ENCODE measurements around the gene EGFL8. TPM values are rescaled to one million over a fixed set of nuclear protein-coding genes. Genes with fewer than 3 reads are reported as not detected.

EGFL8 gene
- total RNA-seq (1 to 10 TPM; 1.8 to 8.2 TPM), polyA plus RNA-seq (1 to 10 TPM; 1.9 TPM)

DNA sequence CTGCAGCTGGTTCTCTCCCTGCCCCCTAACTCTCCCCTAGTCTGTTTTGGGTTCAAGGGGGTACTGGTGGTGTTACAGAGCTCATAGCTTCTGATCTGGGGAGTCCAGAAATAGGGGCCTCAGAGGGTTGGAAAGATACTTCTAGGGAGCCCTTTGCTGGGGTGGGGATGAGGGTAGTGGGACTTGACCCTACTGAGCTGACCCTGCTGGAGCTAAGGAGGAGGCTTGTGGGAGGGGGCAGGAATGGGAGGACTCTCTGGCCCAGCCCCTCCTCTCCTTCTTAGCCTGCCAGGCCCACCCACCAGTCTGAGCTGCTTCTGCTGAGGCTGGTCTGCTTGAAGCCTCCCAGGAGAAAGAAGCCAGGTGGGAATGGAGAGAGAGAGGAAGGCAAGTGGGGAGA, at the start of gene EGFL8:
Gene EGFL8 (plus strand): TSS at position 301 of the 400 bp plus-strand sequence. CDS start 1,571 bp downstream, outside the sequence.
- H3K4me3 ChIP-seq (ENCODE audit: low read depth in 1 of 3, low read length in 3 of 3), result no peak within 1 kb of the TSS
- TF ChIP-seq EGR1 (IDR thresholded peaks at IDR 0.05; ENCODE audit: low read depth in 2 of 2), result no peak
- no peak for TF ChIP-seq TAF1 (conservative IDR thresholded peaks at IDR 0.05)
- no peak for TF ChIP-seq FOXA2 (IDR thresholded peaks at IDR 0.05)
- TF ChIP-seq, protein P1, sequence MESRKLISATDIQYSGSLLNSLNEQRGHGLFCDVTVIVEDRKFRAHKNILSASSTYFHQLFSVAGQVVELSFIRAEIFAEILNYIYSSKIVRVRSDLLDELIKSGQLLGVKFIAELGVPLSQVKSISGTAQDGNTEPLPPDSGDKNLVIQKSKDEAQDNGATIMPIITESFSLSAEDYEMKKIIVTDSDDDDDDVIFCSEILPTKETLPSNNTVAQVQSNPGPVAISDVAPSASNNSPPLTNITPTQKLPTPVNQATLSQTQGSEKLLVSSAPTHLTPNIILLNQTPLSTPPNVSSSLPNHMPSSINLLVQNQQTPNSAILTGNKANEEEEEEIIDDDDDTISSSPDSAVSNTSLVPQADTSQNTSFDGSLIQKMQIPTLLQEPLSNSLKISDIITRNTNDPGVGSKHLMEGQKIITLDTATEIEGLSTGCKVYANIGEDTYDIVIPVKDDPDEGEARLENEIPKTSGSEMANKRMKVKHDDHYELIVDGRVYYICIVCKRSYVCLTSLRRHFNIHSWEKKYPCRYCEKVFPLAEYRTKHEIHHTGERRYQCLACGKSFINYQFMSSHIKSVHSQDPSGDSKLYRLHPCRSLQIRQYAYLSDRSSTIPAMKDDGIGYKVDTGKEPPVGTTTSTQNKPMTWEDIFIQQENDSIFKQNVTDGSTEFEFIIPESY (IDR thresholded peaks at IDR 0.05), result no peak
- no peak for TF ChIP-seq HNF4A (conservative IDR thresholded peaks at IDR 0.05)
- TF ChIP-seq, protein P2, sequence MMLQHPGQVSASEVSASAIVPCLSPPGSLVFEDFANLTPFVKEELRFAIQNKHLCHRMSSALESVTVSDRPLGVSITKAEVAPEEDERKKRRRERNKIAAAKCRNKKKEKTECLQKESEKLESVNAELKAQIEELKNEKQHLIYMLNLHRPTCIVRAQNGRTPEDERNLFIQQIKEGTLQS (IDR thresholded peaks at IDR 0.05), result no peak
- no peak for TF ChIP-seq SP1 (IDR thresholded peaks at IDR 0.05)
- no peak for TF ChIP-seq FOXA1 (IDR thresholded peaks at IDR 0.05)
- TF ChIP-seq YY1 (IDR thresholded peaks at IDR 0.05), result no peak
- no peaks in the 10 kb centered on the region for H3K9me3 ChIP-seq (ENCODE audit: control insufficient read depth in 4 of 4, low read length in 3 of 4)
- H3K27ac ChIP-seq (ENCODE audit: low read depth in 1 of 2, low read length in 2 of 2), result no peak within 1 kb of the TSS
- DNase-seq (ENCODE audit: low spot score), result no peak
- no peaks in the 10 kb centered on the region for H3K27me3 ChIP-seq (ENCODE audit: control insufficient read depth in 4 of 4, insufficient read depth in 4 of 4, low read length in 3 of 4)
- peaks cover 2 to 17% (median 8%) of the 10 kb centered on the region in 4 donors for H3K36me3 ChIP-seq (ENCODE audit: control insufficient read depth in 4 of 4, insufficient read depth in 3 of 4, low read depth in 1 of 4, low read length in 3 of 4)
- no peaks in the 10 kb centered on the region for H3K4me1 ChIP-seq (ENCODE audit: control insufficient read depth in 4 of 4, insufficient read depth in 4 of 4, low read length in 3 of 4)
- no peak within 1 kb of the TSS for H3K9ac ChIP-seq (ENCODE audit: low read depth in 1 of 2, low read length in 2 of 2)

DNA sequence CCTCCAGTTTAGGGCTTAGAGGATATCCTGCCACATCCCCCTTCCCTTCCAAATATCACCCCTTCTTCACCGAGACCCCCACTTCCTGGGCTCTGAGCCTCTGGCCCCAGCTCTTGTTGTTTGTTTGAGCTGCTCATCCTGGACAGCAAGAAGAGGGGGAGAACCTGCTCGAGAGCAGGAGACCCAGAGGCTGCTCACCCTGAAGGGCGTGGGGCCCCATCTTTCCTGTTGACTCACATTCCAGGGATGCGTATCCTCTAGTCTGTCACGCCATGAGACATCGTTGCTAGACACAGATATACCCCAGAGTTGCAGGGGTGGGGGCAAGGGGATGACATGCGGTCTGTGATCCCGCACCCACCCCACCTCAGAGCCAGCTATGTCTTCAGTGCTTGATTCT, 49.6 kb upstream of the EGFL8 start:
- H3K4me3 ChIP-seq (ENCODE audit: low read depth in 1 of 3, low read length in 3 of 3), result no peak overlapping the region
- H3K9me3 ChIP-seq (ENCODE audit: control insufficient read depth in 4 of 4, low read length in 3 of 4), result no peaks in the 10 kb centered on the region
- H3K27ac ChIP-seq (ENCODE audit: low read depth in 1 of 2, low read length in 2 of 2), result no peak overlapping the region
- no peak overlapping the region for H3K9ac ChIP-seq (ENCODE audit: low read depth in 1 of 2, low read length in 2 of 2)
- H3K27me3 ChIP-seq (ENCODE audit: control insufficient read depth in 4 of 4, insufficient read depth in 4 of 4, low read length in 3 of 4), result no peaks in the 10 kb centered on the region
- H3K36me3 ChIP-seq (ENCODE audit: control insufficient read depth in 4 of 4, insufficient read depth in 3 of 4, low read depth in 1 of 4, low read length in 3 of 4), result peaks cover 13 to 26% (median 18%) of the 10 kb centered on the region in 4 donors
- peaks cover 3 to 27% (median 17%) of the 10 kb centered on the region in 4 donors for H3K4me1 ChIP-seq (ENCODE audit: control insufficient read depth in 4 of 4, insufficient read depth in 4 of 4, low read length in 3 of 4)
- TF ChIP-seq FOXA1 (IDR thresholded peaks at IDR 0.05), result no peak
- TF ChIP-seq HNF4A (conservative IDR thresholded peaks at IDR 0.05), result no peak
- no peak for TF ChIP-seq JUND (IDR thresholded peaks at IDR 0.05)
- TF ChIP-seq, protein P2 (IDR thresholded peaks at IDR 0.05), result no peak
- no peak for TF ChIP-seq RXRA (IDR thresholded peaks at IDR 0.05)
- TF ChIP-seq, protein P3, sequence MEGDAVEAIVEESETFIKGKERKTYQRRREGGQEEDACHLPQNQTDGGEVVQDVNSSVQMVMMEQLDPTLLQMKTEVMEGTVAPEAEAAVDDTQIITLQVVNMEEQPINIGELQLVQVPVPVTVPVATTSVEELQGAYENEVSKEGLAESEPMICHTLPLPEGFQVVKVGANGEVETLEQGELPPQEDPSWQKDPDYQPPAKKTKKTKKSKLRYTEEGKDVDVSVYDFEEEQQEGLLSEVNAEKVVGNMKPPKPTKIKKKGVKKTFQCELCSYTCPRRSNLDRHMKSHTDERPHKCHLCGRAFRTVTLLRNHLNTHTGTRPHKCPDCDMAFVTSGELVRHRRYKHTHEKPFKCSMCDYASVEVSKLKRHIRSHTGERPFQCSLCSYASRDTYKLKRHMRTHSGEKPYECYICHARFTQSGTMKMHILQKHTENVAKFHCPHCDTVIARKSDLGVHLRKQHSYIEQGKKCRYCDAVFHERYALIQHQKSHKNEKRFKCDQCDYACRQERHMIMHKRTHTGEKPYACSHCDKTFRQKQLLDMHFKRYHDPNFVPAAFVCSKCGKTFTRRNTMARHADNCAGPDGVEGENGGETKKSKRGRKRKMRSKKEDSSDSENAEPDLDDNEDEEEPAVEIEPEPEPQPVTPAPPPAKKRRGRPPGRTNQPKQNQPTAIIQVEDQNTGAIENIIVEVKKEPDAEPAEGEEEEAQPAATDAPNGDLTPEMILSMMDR (IDR thresholded peaks at IDR 0.05; ENCODE audit: low read depth, low read length, missing input control), result no peak
- no peak for TF ChIP-seq TAF1 (conservative IDR thresholded peaks at IDR 0.05)
- TF ChIP-seq RAD21 (IDR thresholded peaks at IDR 0.05), result no peak
- no peak for TF ChIP-seq NR2F2 (IDR thresholded peaks at IDR 0.05)
- TF ChIP-seq, protein P4, sequence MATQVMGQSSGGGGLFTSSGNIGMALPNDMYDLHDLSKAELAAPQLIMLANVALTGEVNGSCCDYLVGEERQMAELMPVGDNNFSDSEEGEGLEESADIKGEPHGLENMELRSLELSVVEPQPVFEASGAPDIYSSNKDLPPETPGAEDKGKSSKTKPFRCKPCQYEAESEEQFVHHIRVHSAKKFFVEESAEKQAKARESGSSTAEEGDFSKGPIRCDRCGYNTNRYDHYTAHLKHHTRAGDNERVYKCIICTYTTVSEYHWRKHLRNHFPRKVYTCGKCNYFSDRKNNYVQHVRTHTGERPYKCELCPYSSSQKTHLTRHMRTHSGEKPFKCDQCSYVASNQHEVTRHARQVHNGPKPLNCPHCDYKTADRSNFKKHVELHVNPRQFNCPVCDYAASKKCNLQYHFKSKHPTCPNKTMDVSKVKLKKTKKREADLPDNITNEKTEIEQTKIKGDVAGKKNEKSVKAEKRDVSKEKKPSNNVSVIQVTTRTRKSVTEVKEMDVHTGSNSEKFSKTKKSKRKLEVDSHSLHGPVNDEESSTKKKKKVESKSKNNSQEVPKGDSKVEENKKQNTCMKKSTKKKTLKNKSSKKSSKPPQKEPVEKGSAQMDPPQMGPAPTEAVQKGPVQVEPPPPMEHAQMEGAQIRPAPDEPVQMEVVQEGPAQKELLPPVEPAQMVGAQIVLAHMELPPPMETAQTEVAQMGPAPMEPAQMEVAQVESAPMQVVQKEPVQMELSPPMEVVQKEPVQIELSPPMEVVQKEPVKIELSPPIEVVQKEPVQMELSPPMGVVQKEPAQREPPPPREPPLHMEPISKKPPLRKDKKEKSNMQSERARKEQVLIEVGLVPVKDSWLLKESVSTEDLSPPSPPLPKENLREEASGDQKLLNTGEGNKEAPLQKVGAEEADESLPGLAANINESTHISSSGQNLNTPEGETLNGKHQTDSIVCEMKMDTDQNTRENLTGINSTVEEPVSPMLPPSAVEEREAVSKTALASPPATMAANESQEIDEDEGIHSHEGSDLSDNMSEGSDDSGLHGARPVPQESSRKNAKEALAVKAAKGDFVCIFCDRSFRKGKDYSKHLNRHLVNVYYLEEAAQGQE (IDR thresholded peaks at IDR 0.05), result no peak
- TF ChIP-seq, protein P1 (IDR thresholded peaks at IDR 0.05), result no peak
- no peak for TF ChIP-seq FOXA2 (IDR thresholded peaks at IDR 0.05)
- TF ChIP-seq GABPA (IDR thresholded peaks at IDR 0.05 in 1 of 2, conservative IDR thresholded peaks at IDR 0.05 in 1 of 2), result no peak
- TF ChIP-seq HNF4G (IDR thresholded peaks at IDR 0.05), result no peak
- no peak for DNase-seq (ENCODE audit: low spot score)
- WGBS, result 84% methylated on average over 8 of the region's 8 CpGs
